Smooth muscle cell (in vitro differentiated cells): ENCODE results near the gene ZNF543. TPM values are rescaled to one million over a fixed set of nuclear protein-coding genes. Genes with fewer than 3 reads are reported as not detected.

ENCODE experiments used
- DNase-seq: peaks from one replicate; lab custom pipeline; 2025; ENCODE audit not compliant: unreplicated experiment; lab: John Stamatoyannopoulos, UW
- H2AFZ ChIP-seq: fragments of 200-600 bp; sonication (generic); 2 replicates; pipeline ENCODE4 v1.6.0; 2016; ENCODE audit warnings: antibody characterized with exemption, low read depth, mild to moderate bottlenecking
- H3F3A ChIP-seq: fragments of 200-600 bp; sonication (generic); 2 replicates; pipeline ENCODE4 v1.6.0; 2017; ENCODE audit warnings: antibody characterized with exemption, low read depth
- H3K27ac ChIP-seq: fragments of 200-600 bp; sonication (generic); 2 replicates; pipeline ENCODE4 v1.5.1; 2016; ENCODE audit warnings: low read depth, mild to moderate bottlenecking
- H3K27me3 ChIP-seq: fragments of 200-600 bp; sonication (generic); 2 replicates; pipeline ENCODE4 v1.6.1; 2016; ENCODE audit warnings: low read depth, mild to moderate bottlenecking
- H3K36me3 ChIP-seq: fragments of 200-600 bp; sonication (generic); 2 replicates; pipeline ENCODE4 v1.5.1; 2016; ENCODE audit warnings: low read depth
- H3K4me1 ChIP-seq: fragments of 200-600 bp; sonication (generic); 2 replicates; pipeline ENCODE4 v1.5.1; 2016; ENCODE audit warnings: low read depth
- H3K4me2 ChIP-seq: fragments of 200-600 bp; sonication (generic); 2 replicates; pipeline ENCODE4 v1.6.0; 2016; ENCODE audit warnings: mild to moderate bottlenecking
- H3K4me3 ChIP-seq: fragments of 200-600 bp; sonication (generic); 2 replicates; pipeline ENCODE4 v1.5.1; 2016; ENCODE audit warnings: mild to moderate bottlenecking
- H3K79me2 ChIP-seq: fragments of 200-600 bp; sonication (generic); 2 replicates; pipeline ENCODE4 v1.6.0; 2016; ENCODE audit warnings: low read depth, mild to moderate bottlenecking
- H3K9ac ChIP-seq: fragments of 200-600 bp; sonication (generic); 2 replicates; pipeline ENCODE4 v1.6.0; 2016; ENCODE audit warnings: low read depth
- H3K9me3 ChIP-seq: fragments of 200-600 bp; sonication (generic); replicated peaks from 2 replicates; pipeline ENCODE4 v1.5.1; 2016; ENCODE audit warnings: low read depth
- H4K20me1 ChIP-seq: fragments of 200-600 bp; sonication (generic); 2 replicates; pipeline ENCODE4 v1.6.0; 2016; ENCODE audit warnings: low read depth
- WGBS: methylation state at CpG from one replicate; pipeline ENCODE4 v1.1.7; 2016; ENCODE audit warnings: low lambda C conversion rate; 5-methylcytosine and 5-hydroxymethylcytosine counted together
- polyA plus RNA-seq: library from polyadenylated mRNA; unstranded; fragments of >200 nt; fragmentation: Nextera tagmentation; extraction: Ambion mirVana; gene quantifications from 2 replicates; pipeline ENCODE4 v1.2.1, GENCODE V29; 2016
- total RNA-seq: library from RNA; depleted of rRNA; stranded (reverse); fragments of >200 nt; gene quantifications from 2 replicates; pipeline ENCODE4 v1.2.3, GENCODE V29; 2014
- TF ChIP-seq, protein P1 (sequence below): fragments of 200-600 bp; sonication (generic); IDR thresholded peaks from 2 replicates; pipeline ENCODE4 v1.5.1; 2017; ENCODE audit warnings: borderline replicate concordance, mild to moderate bottlenecking, antibody characterized with exemption; ENCODE audit not compliant: insufficient read depth, poor library complexity, severe bottlenecking

Gene ZNF543
- total and polyA plus RNA-seq, 2 experiments from 2014 or later: 1.1 to 5.1 TPM

DNA sequence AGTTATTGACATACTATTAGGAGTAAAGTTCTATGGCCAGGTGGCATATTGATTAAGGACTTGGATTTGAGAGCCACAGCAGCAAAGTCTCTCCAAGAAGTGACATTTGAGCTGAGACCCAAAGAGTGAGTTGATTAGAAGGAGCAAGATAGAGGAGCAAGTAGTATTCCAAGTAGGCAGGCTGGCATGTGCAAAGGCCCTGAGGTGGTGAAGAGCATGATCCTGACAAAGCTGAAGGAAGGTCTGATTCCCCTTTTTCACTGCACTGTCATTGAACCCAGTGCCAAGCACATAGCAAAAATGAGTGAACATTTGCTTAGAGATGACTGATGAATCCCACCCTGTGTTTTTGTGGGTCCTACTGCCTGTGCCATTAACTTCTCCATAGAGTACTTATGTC lies 4.7 kb downstream of the ZNF543 start:
- H4K20me1 ChIP-seq: no peaks in the 10 kb centered on the region
- H3K27me3 ChIP-seq: no peaks in the 10 kb centered on the region
- H3K4me3 ChIP-seq: no peak overlapping the region
- peaks cover 26% of the 10 kb centered on the region for H3K79me2 ChIP-seq
- TF ChIP-seq, protein P1, sequence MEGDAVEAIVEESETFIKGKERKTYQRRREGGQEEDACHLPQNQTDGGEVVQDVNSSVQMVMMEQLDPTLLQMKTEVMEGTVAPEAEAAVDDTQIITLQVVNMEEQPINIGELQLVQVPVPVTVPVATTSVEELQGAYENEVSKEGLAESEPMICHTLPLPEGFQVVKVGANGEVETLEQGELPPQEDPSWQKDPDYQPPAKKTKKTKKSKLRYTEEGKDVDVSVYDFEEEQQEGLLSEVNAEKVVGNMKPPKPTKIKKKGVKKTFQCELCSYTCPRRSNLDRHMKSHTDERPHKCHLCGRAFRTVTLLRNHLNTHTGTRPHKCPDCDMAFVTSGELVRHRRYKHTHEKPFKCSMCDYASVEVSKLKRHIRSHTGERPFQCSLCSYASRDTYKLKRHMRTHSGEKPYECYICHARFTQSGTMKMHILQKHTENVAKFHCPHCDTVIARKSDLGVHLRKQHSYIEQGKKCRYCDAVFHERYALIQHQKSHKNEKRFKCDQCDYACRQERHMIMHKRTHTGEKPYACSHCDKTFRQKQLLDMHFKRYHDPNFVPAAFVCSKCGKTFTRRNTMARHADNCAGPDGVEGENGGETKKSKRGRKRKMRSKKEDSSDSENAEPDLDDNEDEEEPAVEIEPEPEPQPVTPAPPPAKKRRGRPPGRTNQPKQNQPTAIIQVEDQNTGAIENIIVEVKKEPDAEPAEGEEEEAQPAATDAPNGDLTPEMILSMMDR: no peak
- peaks cover 8% of the 10 kb centered on the region for H3K9me3 ChIP-seq
- H3K9ac ChIP-seq: no peak overlapping the region
- no peak overlapping the region for H3K4me2 ChIP-seq
- H3K36me3 ChIP-seq: peaks cover 12% of the 10 kb centered on the region
- no peaks in the 10 kb centered on the region for H3F3A ChIP-seq
- H3K4me1 ChIP-seq: peaks cover 9% of the 10 kb centered on the region
- no peak for DNase-seq
- H2AFZ ChIP-seq: no peak overlapping the region
- no peak overlapping the region for H3K27ac ChIP-seq

DNA sequence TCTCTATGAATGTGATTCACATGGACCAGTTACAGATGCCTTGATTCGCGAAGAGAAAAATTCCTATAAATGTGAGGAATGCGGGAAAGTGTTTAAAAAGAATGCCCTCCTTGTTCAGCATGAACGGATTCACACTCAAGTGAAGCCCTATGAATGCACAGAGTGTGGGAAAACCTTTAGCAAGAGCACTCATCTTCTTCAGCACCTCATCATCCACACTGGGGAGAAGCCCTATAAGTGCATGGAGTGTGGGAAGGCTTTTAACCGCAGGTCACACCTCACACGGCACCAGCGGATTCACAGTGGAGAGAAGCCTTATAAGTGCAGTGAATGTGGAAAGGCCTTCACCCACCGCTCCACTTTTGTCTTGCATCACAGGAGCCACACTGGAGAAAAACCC lies 7.7 kb downstream of the ZNF543 start:
- 96% methylated on average over 8 of the region's 8 CpGs for WGBS
- Histone ChIP-seq H3K4me2 (no peak overlapping the region), H3K27me3 (no peaks in the 10 kb centered on the region)

DNA sequence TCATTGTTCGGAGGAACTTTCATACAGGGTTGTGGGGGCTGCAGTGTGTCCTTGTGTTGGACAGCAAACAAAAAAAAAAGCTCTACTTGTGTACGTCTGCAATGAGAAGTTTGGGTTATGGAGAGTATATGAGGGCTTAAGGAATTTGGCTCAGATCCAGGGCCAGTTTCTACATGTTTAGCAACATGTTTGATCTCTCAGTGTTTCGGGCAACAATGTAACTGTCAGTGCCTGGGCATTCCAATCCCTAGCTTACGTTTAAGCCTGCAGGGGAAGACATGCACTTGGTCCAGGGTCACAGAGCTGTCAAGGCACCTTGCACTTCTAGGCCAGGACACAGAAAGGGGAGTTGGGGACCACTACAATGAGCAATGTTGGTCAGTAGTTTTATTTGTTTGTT lies 13.9 kb downstream of the ZNF543 start:
- no peak for DNase-seq
- Histone ChIP-seq H3K4me2 (no peak overlapping the region), H3K27ac (no peak overlapping the region), H3K4me1 (no peaks in the 10 kb centered on the region), H3K27me3 (no peaks in the 10 kb centered on the region), H3K9ac (no peak overlapping the region), H4K20me1 (no peaks in the 10 kb centered on the region), H3K36me3 (no peaks in the 10 kb centered on the region), H3K9me3 (no peaks in the 10 kb centered on the region), H3F3A (no peaks in the 10 kb centered on the region), H3K79me2 (no peaks in the 10 kb centered on the region), H3K4me3 (no peak overlapping the region), H2AFZ (no peak overlapping the region)
- TF ChIP-seq, protein P1: no peak
- WGBS: 76% methylated on average over 4 of the region's 4 CpGs

More for the DNA sequence above, 7.7 kb downstream of the ZNF543 start:
- Histone ChIP-seq H3K9ac (no peak overlapping the region), H2AFZ (no peak overlapping the region), H4K20me1 (no peaks in the 10 kb centered on the region), H3K9me3 (peaks cover 8% of the 10 kb centered on the region), H3K27ac (no peak overlapping the region), H3F3A (no peaks in the 10 kb centered on the region), H3K79me2 (no peaks in the 10 kb centered on the region), H3K36me3 (peaks cover 12% of the 10 kb centered on the region), H3K4me1 (no peaks in the 10 kb centered on the region), H3K4me3 (no peak overlapping the region)
- TF ChIP-seq, protein P1: no peak
- DNase-seq: no peak

DNA sequence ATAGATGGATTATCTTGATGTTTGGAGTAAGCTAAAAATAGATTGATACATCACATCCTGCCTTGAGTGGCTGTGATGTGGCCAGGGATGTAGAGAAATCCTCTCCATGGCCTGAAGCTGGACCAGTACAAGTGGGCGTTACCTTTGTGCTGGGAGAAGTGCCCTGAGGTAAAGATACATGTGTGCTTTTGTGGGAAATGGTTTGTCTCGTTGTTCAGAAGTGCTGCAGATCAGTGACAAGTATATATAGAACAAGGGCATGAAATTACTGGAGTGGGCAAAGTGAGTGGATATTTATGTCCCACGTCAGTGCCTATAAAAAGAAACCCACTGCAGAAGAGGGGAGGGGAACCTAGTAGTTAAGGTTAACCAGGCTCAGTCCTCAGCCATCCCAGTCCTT lies 18.6 kb downstream of the ZNF543 start:
- Histone ChIP-seq H3F3A (no peaks in the 10 kb centered on the region), H3K4me3 (no peak overlapping the region), H3K4me1 (no peaks in the 10 kb centered on the region), H3K79me2 (no peaks in the 10 kb centered on the region), H3K27me3 (peaks cover 3% of the 10 kb centered on the region), H3K4me2 (no peak overlapping the region), H3K27ac (no peak overlapping the region), H3K9me3 (no peaks in the 10 kb centered on the region), H3K9ac (no peak overlapping the region), H2AFZ (no peak overlapping the region), H4K20me1 (no peaks in the 10 kb centered on the region), H3K36me3 (no peaks in the 10 kb centered on the region)
- no peak for DNase-seq
- TF ChIP-seq, protein P1: no peak
- 71% methylated on average over 3 of the region's 3 CpGs for WGBS
